Activated CD4-positive, alpha-beta T cell treated with anti-CD3 and anti-CD28 coated beads, Interleukin-2, amount 50 U/mL, for 24 hours (primary cell): ENCODE data around the gene CCDC28A.
A peak's percentile ranks its signal among the peaks of the same experiment; 100 is the strongest.
"Not testable (repeated sequence)": the region's sequence is repeated elsewhere in the genome, so short reads cannot be mapped to it uniquely, and the experiment has no call there.

Source experiments
- DNase-seq, 2 donors: peaks; one replicate each; pipeline ENCODE4 v3.0.0-alpha.2; 2020; ENCODE audit warnings: low read depth in 1 of 2, low spot score in 1 of 2

The CCDC28A gene

DNA sequence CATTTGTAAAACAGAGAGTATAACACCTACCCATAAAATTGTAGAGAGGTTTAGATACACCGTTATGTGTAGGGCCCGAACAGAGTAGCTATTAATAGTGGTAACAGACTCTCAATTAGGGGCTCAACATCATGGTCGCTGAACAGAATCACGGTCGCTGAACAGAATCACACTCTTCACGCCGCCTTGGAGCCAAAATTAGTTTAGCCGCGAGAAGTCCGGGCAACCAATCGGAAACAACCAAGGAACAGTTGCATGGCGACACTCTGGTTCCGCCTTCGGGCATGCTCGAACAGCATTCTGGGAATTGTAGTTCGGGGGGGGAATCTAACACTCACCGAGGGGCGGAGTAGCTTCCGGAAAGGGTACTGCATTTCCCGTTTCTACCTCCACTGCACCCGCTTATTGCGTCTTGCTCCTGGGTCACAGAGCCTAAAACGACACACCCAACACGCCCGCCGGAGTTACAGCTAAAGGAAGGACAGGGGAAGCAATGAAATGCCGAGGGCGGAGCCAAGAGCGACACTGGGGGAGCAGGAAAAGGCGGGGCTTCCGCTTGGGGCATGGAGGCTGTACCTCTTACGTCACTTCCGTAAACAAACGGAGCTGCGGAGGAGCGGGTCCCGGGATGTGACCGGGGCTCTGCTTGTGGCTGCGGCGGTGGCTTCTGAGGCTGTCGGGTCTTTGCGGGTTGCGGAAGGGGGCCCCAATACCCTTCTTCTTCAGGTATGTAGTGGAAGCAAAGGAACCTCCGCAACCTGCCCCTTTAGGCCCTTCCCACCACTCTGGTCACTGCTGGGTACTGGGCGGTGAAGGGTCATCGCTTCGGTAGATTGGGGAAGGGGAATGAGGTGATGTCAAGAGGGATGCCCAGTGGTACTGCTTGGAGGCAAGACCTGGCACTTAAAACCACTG lies at the start of gene CCDC28A:
Gene CCDC28A (plus strand): TSS at position 593 of the 915 bp plus-strand sequence. CDS start 2,352 bp downstream, outside the sequence.
- DNase-seq = peak; percentile 89 to 92

DNA sequence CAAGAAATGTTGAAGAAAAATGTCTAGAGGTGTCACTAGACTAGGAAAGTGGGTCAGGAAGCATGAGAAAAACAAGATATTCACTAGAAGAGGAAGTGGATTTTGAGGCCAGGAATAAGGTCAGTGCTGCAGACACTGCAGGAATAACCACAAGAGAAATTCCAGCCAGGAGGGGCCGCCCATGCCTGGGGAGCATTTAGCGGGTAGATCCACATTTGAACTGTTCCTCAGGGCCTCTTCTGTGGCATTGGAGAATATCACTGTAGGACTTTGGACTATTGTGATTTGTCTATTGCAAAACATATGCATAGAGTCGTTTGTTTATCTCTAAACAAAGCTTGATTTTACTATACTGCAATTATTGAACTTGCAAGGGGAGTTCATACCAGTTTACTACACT lies 49.6 kb upstream of the CCDC28A start:
- DNase-seq = no peak

DNA sequence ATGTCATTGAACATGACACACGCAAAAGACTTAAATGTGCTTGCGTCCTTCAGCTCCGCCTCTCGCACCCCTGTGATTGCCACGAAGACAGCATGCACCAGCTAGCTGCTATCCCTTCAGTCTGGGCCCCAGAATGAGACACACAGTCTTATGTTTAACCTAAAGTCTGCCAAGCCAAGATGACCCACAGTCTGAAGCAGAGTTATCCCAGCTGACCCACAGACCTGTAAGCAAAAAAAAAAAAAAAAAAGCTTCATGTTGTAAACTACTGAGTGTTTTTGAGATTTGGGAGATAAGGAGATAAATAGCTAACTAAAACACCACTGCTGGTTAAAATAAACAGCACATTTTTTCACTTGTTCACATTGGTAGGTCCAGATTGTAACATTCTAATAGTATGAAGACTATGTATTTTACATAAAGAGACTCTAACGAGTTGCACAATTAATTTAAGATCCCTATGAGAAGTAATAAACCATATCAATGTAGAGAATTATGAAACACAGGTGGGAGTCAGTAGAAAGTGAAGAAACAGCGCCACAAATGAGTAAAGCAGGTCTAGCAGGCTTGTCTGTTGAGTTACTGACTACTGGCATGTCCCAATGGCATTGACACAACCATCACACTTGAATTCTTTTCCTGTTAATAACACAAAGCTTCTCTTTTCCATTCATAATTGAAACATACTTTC lies 47.4 kb upstream of the CCDC28A start:
- no peak for DNase-seq

DNA sequence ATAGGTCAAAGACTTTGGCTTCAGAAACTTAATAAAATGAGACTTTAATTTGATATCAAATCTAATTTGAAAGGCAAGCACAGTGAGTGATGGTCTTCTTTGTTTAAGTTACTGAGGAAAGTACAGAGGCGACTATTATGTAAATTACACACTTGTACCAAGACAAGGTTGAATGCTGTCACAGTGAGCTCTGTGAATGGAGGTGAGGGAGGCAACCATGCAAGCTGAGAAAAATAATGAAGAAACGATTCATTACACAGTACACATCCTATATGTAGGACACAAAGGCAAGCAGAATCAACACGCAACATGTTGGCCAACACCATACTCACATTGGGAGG lies 46.8 kb upstream of the CCDC28A start:
- DNase-seq = no peak

DNA sequence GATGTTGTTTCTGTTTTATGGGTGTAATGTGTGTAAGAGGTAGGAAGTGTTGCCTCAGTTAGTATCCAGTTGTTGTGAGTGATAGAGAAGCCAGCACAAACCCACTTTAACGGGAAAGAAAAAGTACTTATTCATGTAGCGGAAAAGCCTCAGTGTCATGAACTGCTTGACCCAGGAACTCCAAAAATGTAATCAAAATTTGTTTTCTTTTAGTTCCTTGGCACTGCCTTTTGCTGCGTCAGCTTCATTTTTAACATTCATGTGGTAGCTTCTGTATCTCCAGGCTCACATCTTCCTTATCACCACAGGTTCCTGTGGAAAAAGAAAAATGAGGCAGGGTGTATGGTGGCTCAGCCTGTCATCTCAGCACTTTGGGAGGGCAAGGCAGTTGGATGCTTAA lies 46.4 kb upstream of the CCDC28A start:
- DNase-seq = no peak

DNA sequence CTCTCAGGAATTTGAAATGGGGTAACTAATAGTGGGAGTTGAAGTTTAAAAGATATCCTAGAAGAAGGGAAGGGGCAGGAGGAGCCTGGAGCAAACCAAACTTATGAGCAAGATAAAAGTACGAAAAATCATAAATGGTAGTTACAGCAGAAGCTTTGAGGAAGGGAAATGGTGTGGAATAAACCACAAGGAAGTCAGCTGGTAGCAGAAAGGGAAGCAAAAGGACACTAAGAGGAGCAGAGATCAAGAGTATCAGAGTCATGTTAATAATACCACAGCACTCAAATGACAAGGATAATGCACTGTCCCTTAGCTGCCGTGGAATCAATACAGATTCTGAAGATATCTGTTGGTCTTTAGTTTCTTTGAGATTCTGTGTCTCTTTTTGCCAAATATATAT lies 44.9 kb upstream of the CCDC28A start:
- no peak for DNase-seq

DNA sequence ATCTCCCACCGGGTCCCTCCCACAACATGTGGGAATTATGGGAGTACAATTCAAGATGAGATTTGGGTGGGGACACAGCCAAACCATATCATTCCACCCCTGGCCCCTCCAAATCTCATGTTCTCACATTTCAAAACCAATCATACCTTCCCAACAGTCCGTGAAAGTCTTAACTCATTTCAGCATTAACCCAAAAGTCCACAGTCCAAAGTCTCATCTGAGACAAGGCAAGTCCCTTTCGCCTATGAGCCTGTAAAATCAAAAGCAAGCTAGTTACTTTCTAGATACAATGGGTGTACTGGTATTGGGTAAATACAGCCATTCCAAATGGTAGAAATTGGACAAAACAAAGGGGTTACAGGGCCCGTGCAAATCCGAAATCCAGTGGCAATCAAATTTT lies 43.5 kb upstream of the CCDC28A start:
- DNase-seq = not testable (repeated sequence)

DNA sequence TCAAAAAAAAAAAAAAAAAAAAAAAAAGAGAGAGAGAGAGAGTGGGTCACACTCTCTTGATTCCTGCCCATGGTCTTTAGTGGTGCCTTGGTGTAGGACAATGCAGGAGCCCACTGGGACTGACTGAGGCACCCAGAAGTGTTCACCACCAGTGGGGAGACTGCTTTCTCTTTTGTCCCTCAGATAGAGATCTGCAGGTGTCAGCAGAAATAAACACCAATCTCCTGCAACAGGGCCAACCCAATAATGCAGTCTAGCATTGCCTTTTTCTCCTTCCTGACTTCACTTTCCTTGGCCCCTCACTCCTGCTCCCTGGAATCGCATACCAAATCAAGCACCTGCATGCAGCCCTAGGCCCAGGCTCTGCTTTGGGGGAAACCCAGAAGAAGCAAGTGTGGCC lies 39.0 kb upstream of the CCDC28A start:
- DNase-seq = no peak

DNA sequence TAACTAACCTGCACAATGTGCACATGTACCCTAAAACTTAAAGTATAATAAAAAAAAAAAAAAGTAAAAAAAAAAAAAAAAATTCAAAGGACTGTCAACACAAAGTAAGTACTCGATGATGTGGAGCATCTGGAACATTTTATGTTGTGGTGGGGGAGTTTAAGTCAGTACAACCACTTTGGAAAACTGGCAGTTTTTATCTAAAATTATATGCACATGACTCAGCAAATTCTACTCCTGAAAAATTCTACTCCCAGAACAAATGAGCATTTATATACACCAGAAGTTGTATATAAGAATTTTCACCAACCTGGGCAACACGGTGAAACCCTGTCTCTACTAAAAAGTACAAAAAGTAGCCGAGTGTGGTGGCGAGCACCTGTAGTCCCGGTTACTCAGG lies 36.9 kb upstream of the CCDC28A start:
- no peak for DNase-seq

DNA sequence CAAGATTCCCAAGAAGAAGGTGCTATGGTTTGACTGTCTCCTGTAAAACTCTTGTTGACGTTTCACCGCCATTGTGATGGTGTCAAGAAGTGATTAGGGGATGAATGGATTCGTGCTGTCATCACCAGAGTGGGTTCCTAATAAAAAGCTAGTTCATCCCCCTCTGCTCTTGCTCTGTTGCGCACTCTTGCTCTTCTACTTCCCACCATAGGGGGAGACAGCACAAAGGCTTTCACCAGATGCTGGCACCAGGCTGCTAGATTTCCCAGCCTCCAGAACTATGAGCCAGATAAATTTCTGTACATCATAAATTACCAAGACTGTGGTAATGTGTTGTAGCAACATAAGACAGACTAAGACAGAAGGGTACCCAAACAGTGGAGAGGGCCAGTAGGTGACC lies 21.6 kb upstream of the CCDC28A start:
- DNase-seq = no peak

DNA sequence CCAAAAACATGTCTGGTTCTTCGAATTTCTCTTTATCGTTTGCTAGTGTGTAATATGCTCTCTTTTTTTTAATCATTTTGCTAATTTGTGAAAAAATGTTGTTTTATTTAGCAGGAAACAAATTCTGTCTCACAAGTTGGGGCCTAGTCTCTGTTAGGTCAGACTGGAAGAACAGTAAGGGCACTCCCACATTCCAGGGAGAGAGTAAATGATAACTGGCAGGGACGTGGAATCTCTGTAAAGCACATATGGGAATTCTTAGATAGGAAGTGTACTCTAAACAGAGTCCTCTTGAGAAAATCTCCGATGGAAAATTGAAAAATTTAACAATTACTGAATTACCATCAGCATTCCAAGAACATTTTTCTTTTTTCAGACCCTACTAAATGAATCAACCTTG lies 16.4 kb upstream of the CCDC28A start:
- DNase-seq = no peak

DNA sequence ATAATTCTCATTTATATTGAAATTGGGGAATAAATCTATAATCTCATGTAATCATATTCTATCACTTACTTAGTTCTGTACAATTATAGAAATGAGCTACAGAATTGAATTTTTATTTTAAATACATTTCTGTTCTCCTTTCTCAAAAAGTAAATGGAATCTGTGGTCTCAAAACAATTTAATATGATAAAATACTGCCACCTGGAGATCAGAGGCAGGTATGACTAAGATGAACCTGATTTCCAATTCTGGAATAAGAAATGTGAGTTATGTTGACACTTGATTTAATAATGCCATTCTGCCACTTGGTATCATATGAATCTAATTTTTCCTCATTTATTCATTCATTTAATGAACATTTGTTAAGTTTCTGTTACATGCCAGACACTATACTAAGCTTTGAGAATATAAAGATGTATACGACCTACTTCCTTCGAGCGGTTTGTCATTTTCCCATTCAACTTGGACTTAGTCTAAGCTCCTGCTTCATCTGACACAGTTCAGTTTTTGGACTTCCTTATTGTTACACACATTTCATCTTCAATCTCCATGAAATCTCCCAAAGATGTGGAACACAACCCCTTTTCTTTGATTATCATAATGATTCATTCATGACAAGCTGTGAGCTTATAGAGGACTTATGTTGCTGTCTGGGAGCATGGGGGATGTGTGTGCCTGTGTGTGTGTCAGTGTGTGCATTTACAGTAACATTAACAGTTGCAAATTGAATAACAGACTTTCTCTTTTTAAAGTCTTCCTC lies 7.5 kb upstream of the CCDC28A start:
- DNase-seq = no peak

DNA sequence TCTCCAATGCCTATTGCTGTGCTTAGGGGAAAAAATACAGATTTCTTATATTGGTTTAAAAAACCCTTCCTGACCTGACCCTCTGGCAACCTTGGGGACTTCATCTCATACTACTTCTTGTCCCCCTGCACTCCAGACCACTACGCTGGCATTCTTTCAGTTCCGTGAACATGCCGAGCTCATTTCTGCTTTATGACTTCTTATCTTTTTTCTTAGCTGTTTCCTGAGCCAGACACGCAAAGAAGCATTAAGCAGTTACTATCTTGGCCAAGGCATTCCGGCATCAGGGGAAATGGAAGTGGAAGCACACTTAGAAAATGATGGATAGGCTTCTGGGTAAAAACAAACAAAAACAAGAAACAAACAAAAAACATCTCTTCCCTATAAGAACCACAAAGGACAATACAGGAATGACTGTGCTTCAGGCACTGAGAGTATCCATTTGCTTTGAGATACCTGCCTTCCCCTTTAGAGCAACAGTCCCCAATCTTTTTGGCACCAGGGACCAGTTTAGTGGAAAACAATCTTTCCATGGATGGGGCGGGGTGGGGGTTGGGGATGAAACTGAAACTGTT lies 4.4 kb upstream of the CCDC28A start:
- DNase-seq = no peak

DNA sequence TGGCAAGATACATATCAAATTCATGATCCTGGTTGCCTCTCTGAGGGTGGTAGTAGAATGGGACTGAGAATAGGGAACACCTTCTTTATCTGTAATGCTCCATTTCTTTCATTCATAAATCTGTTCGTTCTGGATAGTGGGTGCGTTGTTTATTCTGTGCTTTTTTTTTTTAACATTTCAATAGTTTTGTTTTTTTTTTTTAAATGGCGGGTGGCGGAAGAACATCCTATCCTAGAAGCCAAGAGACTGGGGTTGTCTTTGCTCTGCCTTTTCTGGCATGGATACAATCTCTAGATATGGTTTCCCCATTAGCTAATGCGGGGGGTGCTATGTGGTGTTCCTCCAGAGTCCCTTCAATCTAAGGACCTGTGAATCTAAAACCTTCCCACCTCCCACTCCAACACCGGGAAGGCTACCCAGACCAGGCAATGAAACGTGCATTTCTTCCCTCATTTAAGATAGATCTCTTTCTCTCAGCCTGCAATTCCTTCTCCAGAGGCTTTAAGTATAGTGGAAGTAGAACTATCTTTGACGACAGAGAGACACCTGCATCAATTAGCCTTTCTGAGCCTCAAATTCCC lies 883 bp upstream of the CCDC28A start:
- no peak for DNase-seq

DNA sequence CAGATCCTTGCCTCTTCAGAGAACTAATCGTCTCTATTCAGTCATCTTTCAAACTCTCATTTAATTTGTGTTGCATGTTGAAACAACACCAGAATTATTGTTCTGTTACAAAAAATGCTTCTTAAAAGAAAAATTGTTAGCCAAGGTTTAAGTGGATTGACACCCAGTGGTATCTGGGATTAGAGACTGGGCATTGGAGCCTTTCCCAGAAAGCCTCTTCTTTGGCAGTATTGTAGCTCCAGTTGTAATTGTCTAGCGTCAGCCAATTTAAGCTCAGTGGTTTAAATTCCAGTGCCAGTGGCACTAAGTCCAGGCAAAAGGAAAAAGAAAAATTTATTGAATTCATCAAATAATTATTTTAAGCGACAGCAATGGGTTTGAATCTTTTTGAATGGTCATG lies 801 bp downstream of the CCDC28A start:
- no peak for DNase-seq

DNA sequence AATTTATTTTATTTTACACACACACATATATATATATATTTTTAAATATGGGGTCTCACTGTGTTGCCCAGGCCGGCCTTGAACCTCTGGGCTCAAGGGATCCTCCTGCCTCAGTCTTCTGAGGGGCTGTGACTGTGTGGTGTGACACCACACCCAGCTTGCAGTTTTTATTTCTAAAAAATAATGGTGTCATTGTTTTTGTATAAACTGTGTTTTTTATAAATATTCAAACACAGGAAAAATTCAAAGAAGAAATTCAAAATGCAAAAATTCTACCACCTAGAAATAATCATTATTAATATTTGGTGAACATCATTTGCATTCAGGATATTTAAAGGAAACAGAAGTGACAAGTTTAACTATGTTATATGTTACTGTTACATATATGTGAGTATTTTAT lies 3.1 kb downstream of the CCDC28A start:
- no peak for DNase-seq

DNA sequence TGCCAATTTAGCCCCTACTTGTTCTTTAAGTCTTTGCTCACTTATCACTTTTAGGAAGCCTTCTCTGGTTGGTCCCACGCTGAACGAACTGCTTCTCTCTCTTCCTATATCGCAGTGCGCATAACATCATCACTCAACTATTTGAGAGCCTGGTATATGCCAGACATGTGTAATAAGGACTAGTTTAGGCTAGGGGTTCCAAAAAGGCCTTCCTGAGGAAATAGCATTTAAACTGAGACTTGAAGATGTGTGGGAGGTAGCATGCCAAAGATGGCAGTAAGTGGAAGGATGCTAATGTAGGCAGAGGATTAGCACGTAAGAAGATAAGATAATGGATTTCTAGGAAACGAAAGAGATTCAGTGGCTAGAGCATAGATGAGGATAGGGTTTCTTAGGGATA lies 4.8 kb downstream of the CCDC28A start:
- DNase-seq = no peak

DNA sequence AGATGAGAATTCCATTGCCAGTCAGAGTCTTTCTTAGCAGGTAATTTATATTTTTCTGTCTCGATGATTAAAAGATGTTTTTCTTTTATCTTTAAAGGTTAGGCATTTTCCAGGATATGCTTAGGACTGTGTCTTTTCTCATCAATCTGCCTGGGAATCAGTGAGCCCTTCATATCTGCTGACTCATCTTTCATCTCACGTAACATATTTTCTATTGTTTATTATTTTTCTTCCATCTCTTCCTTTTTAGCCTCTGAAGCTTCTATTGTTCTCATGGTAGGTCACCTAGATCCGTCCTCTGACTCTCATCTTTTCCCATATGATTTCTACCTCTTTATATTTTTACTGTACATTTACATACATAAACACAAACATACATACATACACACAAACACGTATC lies 8.7 kb downstream of the CCDC28A start:
- no peak for DNase-seq

DNA sequence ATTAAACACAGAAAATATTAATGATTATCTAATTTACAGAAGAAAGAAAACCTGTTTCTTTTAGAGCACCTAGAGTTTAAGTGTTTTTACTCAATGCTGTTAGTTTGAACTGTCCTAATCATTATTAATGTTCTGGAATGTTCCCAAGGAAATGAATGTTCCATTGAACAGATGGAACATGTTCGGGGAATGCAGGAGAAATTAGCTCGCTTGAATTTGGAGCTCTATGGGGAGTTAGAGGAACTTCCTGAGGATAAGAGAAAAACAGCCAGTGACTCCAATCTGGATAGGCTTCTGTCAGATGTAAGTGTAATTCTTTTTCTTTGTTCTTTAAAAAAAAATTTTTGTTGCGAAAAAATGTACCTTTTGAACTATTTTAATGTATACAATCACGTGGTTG lies 11.5 kb downstream of the CCDC28A start:
- no peak for DNase-seq

DNA sequence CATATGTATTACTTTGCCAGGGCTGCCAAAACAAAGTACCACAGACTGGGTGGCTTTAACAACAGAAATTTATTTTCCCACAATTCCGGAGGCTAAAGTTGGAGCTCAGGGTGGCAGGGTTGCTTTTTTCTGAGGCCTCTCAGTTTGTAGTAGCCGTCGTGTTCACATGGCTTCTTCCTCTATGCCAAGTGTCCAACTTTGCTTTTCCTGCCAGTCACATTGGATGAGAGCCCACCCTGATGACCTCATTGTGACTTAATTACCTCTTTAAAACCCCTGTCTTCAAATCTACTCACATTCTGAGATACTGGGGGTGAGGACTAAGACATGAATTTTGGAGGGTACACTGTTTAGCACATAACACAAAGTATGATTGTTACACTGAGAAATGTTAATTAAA lies 12.4 kb downstream of the CCDC28A start:
- DNase-seq = no peak

DNA sequence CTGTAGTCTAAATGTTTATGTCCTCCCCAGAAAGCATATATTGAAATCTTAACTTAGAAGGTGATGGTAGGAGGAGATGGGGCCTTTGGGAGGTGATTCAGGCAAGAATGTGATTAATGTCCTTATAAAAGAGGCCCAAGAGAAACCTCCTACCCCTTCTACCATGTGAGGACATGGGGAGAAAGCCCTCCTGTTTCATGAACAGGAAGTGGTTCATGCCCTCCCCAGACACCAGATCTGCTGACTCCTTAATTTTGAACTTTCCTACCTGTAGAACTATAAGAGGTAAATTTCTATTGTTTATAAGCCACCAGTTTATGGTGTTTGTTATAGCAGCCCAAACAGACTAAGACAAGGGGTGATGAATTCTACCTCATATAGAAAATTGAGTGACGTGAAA lies 13.6 kb downstream of the CCDC28A start:
- DNase-seq = no peak
